HG03469 (cell line): ENCODE measurements around the gene ARHGAP21.

Experiments used
- ATAC-seq: cut with Tn5 transposase; IDR thresholded peaks from one replicate; pipeline ENCODE4 v1.9.1; 2021; ENCODE audit warnings: mild to moderate bottlenecking, moderate library complexity, moderate number of reproducible peaks; ENCODE audit not compliant: unreplicated experiment

Gene ARHGAP21

GRCh38 chr10:24544776-24545175 lies 178.9 kb downstream of the ARHGAP21 start:
- ATAC-seq: no peak

DNA sequence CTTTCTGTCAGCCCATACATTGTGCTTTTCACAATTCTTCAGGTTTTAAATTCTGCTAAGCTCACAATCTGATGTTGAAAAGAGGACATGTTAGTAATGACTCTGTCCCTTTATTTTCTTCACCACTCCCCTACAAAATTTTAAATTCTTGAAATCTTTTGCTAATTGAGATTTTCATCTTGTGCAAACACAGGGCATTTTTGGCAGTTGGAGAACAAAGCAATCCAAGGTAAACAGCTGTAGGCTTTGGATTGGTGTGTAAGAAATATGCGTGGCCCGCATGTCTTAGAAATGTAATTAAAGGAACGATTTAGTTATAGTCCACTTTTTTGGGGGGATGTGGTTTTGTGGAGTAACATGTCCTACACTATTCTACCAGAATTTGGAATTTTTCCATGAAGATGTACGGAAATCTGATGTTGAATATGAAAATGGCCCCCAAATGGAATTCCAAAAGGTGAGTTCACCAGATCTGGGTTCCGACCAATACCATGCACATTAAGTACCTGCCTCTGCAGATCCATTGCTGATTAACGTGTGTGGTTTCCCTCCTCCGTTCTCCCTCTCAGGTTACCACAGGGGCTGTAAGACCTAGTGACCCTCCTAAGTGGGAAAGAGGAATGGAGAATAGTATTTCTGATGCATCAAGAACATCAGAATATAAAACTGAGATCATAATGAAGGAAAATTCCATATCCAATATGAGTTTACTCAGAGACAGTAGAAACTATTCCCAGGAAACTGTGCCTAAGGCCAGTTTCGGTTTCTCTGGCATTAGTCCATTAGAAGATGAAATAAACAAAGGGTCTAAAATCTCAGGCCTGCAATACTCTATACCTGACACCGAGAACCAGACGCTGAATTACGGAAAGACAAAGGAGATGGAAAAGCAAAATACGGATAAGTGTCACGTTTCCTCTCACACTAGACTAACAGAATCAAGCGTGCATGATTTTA lies 181.1 kb downstream of the ARHGAP21 start:
- ATAC-seq: no peak

DNA sequence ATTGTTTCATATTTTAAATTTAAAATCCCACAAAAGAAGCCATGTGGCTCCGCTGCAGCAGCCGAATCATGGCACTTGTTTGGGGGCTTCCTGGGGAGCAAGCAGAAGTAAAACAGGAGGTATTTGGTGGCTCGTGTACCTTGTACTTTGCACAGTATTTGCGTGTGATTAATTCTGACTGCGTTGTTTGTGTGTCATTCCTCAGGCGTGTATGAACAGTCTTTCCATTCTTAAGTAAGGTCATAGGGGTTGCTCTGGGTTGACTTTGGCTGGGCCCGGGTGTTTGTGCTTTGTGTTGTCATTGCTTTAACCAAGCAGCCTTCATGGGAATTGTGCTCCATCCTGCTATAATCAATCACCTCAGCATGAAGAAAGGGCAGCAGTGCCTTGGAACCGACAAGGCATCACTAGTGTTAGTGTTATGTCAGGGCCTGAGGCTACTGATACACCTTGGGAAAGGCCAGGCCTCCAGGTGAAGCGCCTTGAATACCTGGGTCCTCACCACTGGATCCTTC lies 182.4 kb downstream of the ARHGAP21 start:
- ATAC-seq: no peak

DNA sequence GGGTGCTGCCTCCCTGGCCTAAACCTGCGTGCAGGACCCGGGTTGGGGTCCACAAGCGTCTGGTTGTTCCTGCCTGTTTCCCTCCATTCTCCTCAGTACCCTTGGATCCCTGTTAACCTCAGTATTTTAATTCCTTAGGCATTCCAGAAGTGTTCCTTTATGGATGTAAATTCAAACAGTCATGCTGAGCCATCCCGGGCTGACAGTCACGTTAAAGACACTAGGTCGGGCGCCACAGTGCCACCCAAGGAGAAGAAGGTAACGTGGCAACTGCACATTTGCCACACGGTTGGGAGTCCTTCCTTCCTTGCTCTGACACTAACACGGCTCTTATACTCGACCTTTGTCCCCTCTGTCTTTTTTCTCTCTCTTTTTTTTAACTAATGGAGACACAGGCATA lies 187.1 kb downstream of the ARHGAP21 start:
- no peak for ATAC-seq

DNA sequence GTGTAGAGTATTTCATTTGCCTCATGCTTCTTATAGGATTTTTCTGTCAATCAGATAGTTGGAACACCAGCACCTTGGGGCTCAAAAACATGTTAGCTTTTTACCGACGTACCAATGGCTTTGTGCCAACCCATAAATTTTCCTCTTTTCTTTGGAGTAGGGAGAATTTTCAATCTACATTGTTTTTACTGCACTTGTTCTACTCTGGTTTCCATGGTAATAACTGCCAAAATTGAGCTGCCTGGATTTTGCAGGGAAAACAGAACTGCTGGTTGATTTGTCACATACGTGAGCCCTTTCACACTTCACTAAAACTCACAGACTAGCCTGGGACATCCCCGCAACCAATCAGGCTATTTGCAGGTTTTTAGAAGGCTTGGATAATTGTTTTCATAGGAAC lies 189.7 kb downstream of the ARHGAP21 start:
- ATAC-seq: no peak
